Panc1 (cell line): Measurements from ENCODE around the gene NTNG2. TPM values are rescaled to one million over a fixed set of nuclear protein-coding genes. Genes with fewer than 3 reads are reported as not detected.
A peak's percentile ranks its signal among the peaks of the same experiment; 100 is the strongest.

ENCODE experiments used
- ATAC-seq: fragments of 200-7000 bp; cut with Tn5 transposase; 2 replicates; pipeline ENCODE4 v1.9.1; 2020; ENCODE audit warnings: mild to moderate bottlenecking, moderate library complexity
- BruUV-seq: library from RNA; stranded (reverse); fragments of 400-500 nt; replicated peaks from 2 replicates; lab custom pipeline; 2021; lab: Mats Ljungman, UMichigan
- CTCF ChIA-PET: fragments of 300-600 bp; sonication (Branson Sonifier 250); formaldehyde crosslinking; loops from one replicate; lab custom pipeline; 2022; ENCODE audit warnings: antibody characterized with exemption; lab: Charles Lee
- POLR2A ChIA-PET: fragments of 300-600 bp; sonication (Branson Sonifier 250); formaldehyde crosslinking; loops from one replicate; lab custom pipeline; 2022; ENCODE audit warnings: antibody characterized with exemption; lab: Charles Lee
- DNase-seq: peaks from one replicate; pipeline ENCODE4 v3.0.0-alpha.2; 2010; ENCODE audit warnings: low read depth, low spot score
- H3K27ac ChIP-seq: 2 replicates; pipeline ENCODE4 v1.5.1; 2011; ENCODE audit warnings: mild to moderate bottlenecking, low read length, inconsistent platforms
- H3K27me3 ChIP-seq: fragments of 200-500 bp; sonication (Bioruptor generic); 2 replicates; pipeline ENCODE4 v1.6.0; 2014; ENCODE audit warnings: low read length, inconsistent platforms; ENCODE audit not compliant: control insufficient read depth, insufficient read depth
- H3K36me3 ChIP-seq: fragments of 200-500 bp; sonication (Bioruptor generic); 2 replicates; pipeline ENCODE4 v1.5.1; 2014; ENCODE audit warnings: inconsistent platforms, mild to moderate bottlenecking, low read length, moderate library complexity; ENCODE audit not compliant: control insufficient read depth, insufficient read depth
- H3K4me1 ChIP-seq: 2 replicates; pipeline ENCODE4 v1.5.1; 2011; ENCODE audit warnings: inconsistent platforms, mild to moderate bottlenecking, low read length, moderate library complexity; ENCODE audit not compliant: control insufficient read depth, insufficient read depth
- H3K4me3 ChIP-seq, 2 experiments: 2 replicates each; pipeline ENCODE4 v1.5.1; 2011 to 2012; ENCODE audit warnings: low read depth in 2 of 2, low read length in 2 of 2, mild to moderate bottlenecking in 2 of 2, inconsistent platforms in 1 of 2, moderate library complexity in 1 of 2
- H3K9me3 ChIP-seq: fragments of 200-500 bp; sonication (Bioruptor generic); 2 replicates; pipeline ENCODE4 v1.5.1; 2014; ENCODE audit warnings: low read depth, mild to moderate bottlenecking, inconsistent platforms, low read length, moderate library complexity; ENCODE audit not compliant: control insufficient read depth, insufficient read depth
- CTCF ChIP-seq: fragments of 450-650 bp; IDR thresholded peaks from 2 replicates; pipeline ENCODE4 v1.5.1; 2017; ENCODE audit warnings: mild to moderate bottlenecking
- POLR2AphosphoS5 ChIP-seq: IDR thresholded peaks from 2 replicates; pipeline ENCODE4 v1.6.1; 2012; ENCODE audit warnings: mild to moderate bottlenecking, low read depth, low read length, moderate library complexity
- REST ChIP-seq, 2 experiments: IDR thresholded peaks; 2 replicates each; pipeline ENCODE4 v1.6.1; 2011 to 2012; ENCODE audit warnings: low read depth in 2 of 2, control low read depth in 1 of 2, low read length in 1 of 2, mild to moderate bottlenecking in 1 of 2, moderate library complexity in 1 of 2; ENCODE audit not compliant: insufficient read depth in 1 of 2
- SIN3A ChIP-seq: IDR thresholded peaks from 2 replicates; pipeline ENCODE4 v1.6.1; 2012; ENCODE audit warnings: low read depth, mild to moderate bottlenecking, low read length, moderate library complexity, borderline replicate concordance; ENCODE audit not compliant: insufficient read depth
- TCF7L2 ChIP-seq: IDR thresholded peaks from 2 replicates; pipeline ENCODE4 v1.6.1; 2011; ENCODE audit warnings: mild to moderate bottlenecking, low read depth, low read length, inconsistent platforms
- in situ Hi-C: cut with HindIII; loops from 2 replicates; pipeline ENCODE4 v1.10.0; 2016; ENCODE audit warnings: low sequenced_read_pairs, low pct_unique_long_range_greater_than_20kb
- intact Hi-C: fragments of 100-400 bp; cut with micrococcal nuclease; formaldehyde crosslinking; loops from one replicate; pipeline ENCODE4 v1.10.0; 2022; ENCODE audit not compliant: unreplicated experiment
- total RNA-seq: library from RNA; stranded (reverse); gene quantifications from one replicate; pipeline ENCODE4 v1.2.1, GENCODE V29; 2021; ENCODE audit not compliant: unreplicated experiment

Gene NTNG2
- total RNA-seq, 1 experiment from 2014 or later = 5.1 TPM

GRCh38 chr9:132136151-132136780 is 25.6 kb upstream of the NTNG2 start:
- DNase-seq = no peak
- Histone ChIP-seq H3K9me3 (no peaks in the 10 kb centered on the region), H3K4me3 (no peak overlapping the region), H3K4me1 (no peaks in the 10 kb centered on the region), H3K27ac (no peak overlapping the region), H3K27me3 (no peaks in the 10 kb centered on the region), H3K36me3 (no peaks in the 10 kb centered on the region)
- CTCF ChIA-PET = no interaction called here
- no peak for ATAC-seq
- POLR2A ChIA-PET = no interaction called here
- in situ Hi-C loops (no loop called here), intact Hi-C loops (no loop called here)
- no peak for TF ChIP-seq TCF7L2
- no peak for TF ChIP-seq POLR2AphosphoS5
- no peak for TF ChIP-seq SIN3A
- TF ChIP-seq REST (IDR thresholded peaks at IDR 0.05; ENCODE audit: insufficient read depth in 1 of 2, low read depth in 2 of 2, low read length in 1 of 2) = no peak
- no peak for TF ChIP-seq CTCF
- BruUV-seq = no TSS peak

DNA sequence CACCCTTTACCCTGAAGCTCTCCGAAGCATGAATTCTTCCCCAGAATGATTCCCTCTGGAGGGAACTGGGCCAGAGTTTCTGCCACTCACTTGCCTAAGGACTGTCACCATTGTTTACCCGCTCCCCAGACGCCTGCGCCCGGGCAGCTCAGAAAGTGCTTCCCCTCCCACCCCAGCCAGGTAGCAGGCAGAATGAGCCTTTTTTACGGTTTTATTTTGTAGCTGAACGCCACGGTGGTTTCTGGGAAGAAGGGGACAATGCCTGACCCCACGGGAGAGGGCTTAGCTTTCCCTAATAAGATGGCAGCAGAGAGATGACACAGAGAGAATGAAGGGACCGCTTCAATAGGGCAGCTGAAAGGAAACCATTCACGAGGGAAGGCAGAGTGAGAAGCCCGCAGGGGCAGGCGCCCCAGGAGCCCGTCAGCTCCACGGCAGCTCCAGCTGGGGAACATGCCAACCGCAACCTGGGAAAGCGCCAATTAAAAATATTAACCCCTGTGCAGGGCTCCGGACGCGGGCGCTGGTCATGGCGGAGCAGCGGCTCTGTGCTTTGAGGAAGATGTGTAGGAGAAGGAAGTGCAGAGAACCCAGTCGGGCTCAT is 20.4 kb upstream of the NTNG2 start:
- CTCF ChIA-PET = no interaction called here
- H3K4me3 ChIP-seq = peak overlapping the region; percentile 18 to 45
- in situ Hi-C loops = no loop called here

More for the DNA sequence above, 20.4 kb upstream of the NTNG2 start:
- Histone ChIP-seq H3K27me3 (no peaks in the 10 kb centered on the region), H3K36me3 (no peaks in the 10 kb centered on the region), H3K27ac (no peak overlapping the region), H3K9me3 (no peaks in the 10 kb centered on the region), H3K4me1 (peaks cover 5% of the 10 kb centered on the region; the same call in 1 of the 2 replicates)
- intact Hi-C loops = no loop called here
- ATAC-seq (peak; percentile 77), DNase-seq (no peak)
- no peak for TF ChIP-seq TCF7L2
- POLR2A ChIA-PET = interaction anchor here (0.6 kb wide), 1 partner anchor 372 kb away, joined by 19 read pairs; no protein-coding TSS in a partner anchor
- no TSS peak for BruUV-seq
